Measurements from ENCODE around the gene SMURF2. TPM values are rescaled to one million over a fixed set of nuclear protein-coding genes. Genes with fewer than 3 reads are reported as not detected.
A peak's percentile ranks its signal among the peaks of the same experiment; 100 is the strongest.

Gene SMURF2
- total and polyA plus RNA-seq, 2 of the 4 experiments (the other 2 are of a cell fraction), result 131 to 774 TPM

DNA sequence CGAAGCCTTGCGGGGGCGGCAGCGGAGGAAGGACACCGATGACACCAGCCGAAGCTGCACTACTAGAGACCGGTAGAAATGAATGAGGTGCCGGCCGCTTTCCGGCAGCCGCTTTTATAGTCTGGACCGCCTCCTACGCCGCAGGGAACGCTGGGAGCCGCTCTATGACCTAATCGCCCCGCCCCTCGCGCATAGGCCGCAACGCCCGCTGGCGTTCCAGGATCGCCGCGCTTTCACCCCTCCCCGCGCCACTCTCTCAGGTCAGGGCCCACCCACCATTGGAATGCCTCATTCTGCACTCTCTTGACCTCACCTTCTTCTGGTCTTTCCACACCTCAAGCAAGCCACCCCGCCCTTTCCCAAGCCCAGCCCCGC is 155.9 kb downstream of the SMURF2 start, which contains the start of gene DDX5:
DDX5 (minus strand) TSS at position 89 of the 375 bp plus-strand sequence. CDS start 170 bp downstream, outside the sequence.
- Histone ChIP-seq H3K27ac (ENCODE audit: insufficient read depth, low read length) (peak within 1 kb of the TSS; percentile 94), H2BK120ac (ENCODE audit: low read depth, low read length) (peak within 1 kb of the TSS; percentile 61), H3K14ac (replicated peaks; ENCODE audit: low read depth, low read length) (peak within 1 kb of the TSS; percentile 99), H2BK5ac (ENCODE audit: low read depth, low read length, poor library complexity, severe bottlenecking) (peak within 1 kb of the TSS; percentile 93), H4K20me1 (ENCODE audit: insufficient read depth, low read length) (peaks cover 73% of the 10 kb centered on the region), H2AK5ac (ENCODE audit: low read depth, low read length) (peak within 1 kb of the TSS; percentile 98), H3K4ac (ENCODE audit: low read depth, low read length) (peak within 1 kb of the TSS; percentile 99), H3K4me1 (ENCODE audit: control insufficient read depth, insufficient read depth, low read length) (peaks cover 2% of the 10 kb centered on the region; the same call in 1 of the 2 replicates), H3K9me3 (ENCODE audit: control insufficient read depth, insufficient read depth, low read length) (no peaks in the 10 kb centered on the region), H2AK9ac (replicated peaks; ENCODE audit: low read depth, low read length, poor library complexity) (peak within 1 kb of the TSS; percentile 100), H2AFZ (replicated peaks; ENCODE audit: low read length, poor library complexity) (peak within 1 kb of the TSS; percentile 91), H2BK20ac (ENCODE audit: low read depth, low read length) (no peak within 1 kb of the TSS), H2BK15ac (ENCODE audit: low read depth, low read length) (peak within 1 kb of the TSS; percentile 17; the same call in 1 of the 3 replicates), H4K5ac (ENCODE audit: low read depth, low read length) (peak within 1 kb of the TSS; percentile 77), H4K8ac (ENCODE audit: low read depth in 2 of 2, low read length in 2 of 2) (peak within 1 kb of the TSS; percentile 93 to 98), H3K27me3 (ENCODE audit: control insufficient read depth, insufficient read depth, low read length) (no peaks in the 10 kb centered on the region), H3K18ac (ENCODE audit: low read depth, low read length) (peak within 1 kb of the TSS; percentile 88), H3K23ac (ENCODE audit: low read depth, low read length) (peak within 1 kb of the TSS; percentile 99), H3K79me1 (ENCODE audit: low read depth in 1 of 2, low read length in 2 of 2) (peaks cover 21 to 62% of the 10 kb centered on the region in 2 experiments), H3K36me3 (ENCODE audit: control insufficient read depth, insufficient read depth, low read length) (peaks cover 41% of the 10 kb centered on the region), H3K4me2 (ENCODE audit: low read depth, low read length) (peak within 1 kb of the TSS; percentile 94), H3K9ac (ENCODE audit: low read depth, low read length) (peak within 1 kb of the TSS; percentile 94), H4K91ac (ENCODE audit: insufficient read depth, low read depth, low read length) (peak within 1 kb of the TSS; percentile 98), H3K56ac (ENCODE audit: extremely low read depth, insufficient read depth, low read length) (peak within 1 kb of the TSS; percentile 98), H3K4me3 (ENCODE audit: insufficient read depth, low read depth, low read length) (peak within 1 kb of the TSS; percentile 93), H3K9me1 (ENCODE audit: insufficient read depth, low read length) (peaks cover 7% of the 10 kb centered on the region)
- in situ Hi-C loops (cut with MboI; ENCODE audit: low sequenced_read_pairs) (no loop called here), dilution Hi-C loops (cut with HindIII; ENCODE audit: low sequenced_read_pairs, unreplicated experiment) (no loop called here), intact Hi-C loops (cut with micrococcal nuclease) (no loop called here)
- POLR2A ChIA-PET (ENCODE audit: unreplicated experiment), result interaction anchor here (0.7 to 1.2 kb wide), 6 partner anchors 15 to 688 kb away, joined by 3 to 12 read pairs (median 3); no protein-coding TSS in a partner anchor
- no TSS peak for BruUV-seq (replicated peaks)
- TF ChIP-seq MAZ (IDR thresholded peaks at IDR 0.05; ENCODE audit: borderline replicate concordance, low read depth, low read length) (peak; percentile 90; the same call in 1 of the 2 replicates), RCOR1 (IDR thresholded peaks at IDR 0.05; ENCODE audit: insufficient replicate concordance, low read length) (no peak), BHLHE40 (IDR thresholded peaks at IDR 0.05; ENCODE audit: low read depth, low read length) (no peak), NFE2L2 (IDR thresholded peaks at IDR 0.05; ENCODE audit: low read depth, low read length) (peak; percentile 55; the same call in 1 of the 2 replicates), CEBPB (IDR thresholded peaks at IDR 0.05; ENCODE audit: low read depth, low read length) (peak; percentile 68), FOS (IDR thresholded peaks at IDR 0.05; ENCODE audit: low read depth, low read length) (peak; percentile 8; the same call in 1 of the 2 replicates), POLR2A (IDR thresholded peaks at IDR 0.05; ENCODE audit: low read depth, low read length) (peak; percentile 99)
- TF ChIP-seq, protein P1, sequence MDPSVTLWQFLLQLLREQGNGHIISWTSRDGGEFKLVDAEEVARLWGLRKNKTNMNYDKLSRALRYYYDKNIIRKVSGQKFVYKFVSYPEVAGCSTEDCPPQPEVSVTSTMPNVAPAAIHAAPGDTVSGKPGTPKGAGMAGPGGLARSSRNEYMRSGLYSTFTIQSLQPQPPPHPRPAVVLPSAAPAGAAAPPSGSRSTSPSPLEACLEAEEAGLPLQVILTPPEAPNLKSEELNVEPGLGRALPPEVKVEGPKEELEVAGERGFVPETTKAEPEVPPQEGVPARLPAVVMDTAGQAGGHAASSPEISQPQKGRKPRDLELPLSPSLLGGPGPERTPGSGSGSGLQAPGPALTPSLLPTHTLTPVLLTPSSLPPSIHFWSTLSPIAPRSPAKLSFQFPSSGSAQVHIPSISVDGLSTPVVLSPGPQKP (IDR thresholded peaks at IDR 0.05; ENCODE audit: borderline replicate concordance, low read depth, low read length), result no peak
- DNase-seq, result peak; percentile 94
- CTCF ChIA-PET, result interaction anchor here (1.5 kb wide), 1 partner anchor 15 kb away, joined by 5 read pairs; no protein-coding TSS in a partner anchor
- WGBS, 2 experiments (ENCODE audit: extremely low coverage in 2 of 2, insufficient read length in 1 of 2), result 2% methylated on average over 6 of the region's 31 CpGs; no CpG with 5 or more reads in 1 of the 2 experiments
- peak; percentile 66 for ATAC-seq (ENCODE audit: low read depth)

Measured in IMR-90 (cell line).